Epidermal melanocyte (primary cell): ENCODE measurements around the gene MTG1.

Experiments
- DNase-seq: peaks from one replicate; pipeline ENCODE4 v3.0.0; 2011; ENCODE audit warnings: low spot score; ENCODE audit not compliant: insufficient read length

The MTG1 gene

DNA sequence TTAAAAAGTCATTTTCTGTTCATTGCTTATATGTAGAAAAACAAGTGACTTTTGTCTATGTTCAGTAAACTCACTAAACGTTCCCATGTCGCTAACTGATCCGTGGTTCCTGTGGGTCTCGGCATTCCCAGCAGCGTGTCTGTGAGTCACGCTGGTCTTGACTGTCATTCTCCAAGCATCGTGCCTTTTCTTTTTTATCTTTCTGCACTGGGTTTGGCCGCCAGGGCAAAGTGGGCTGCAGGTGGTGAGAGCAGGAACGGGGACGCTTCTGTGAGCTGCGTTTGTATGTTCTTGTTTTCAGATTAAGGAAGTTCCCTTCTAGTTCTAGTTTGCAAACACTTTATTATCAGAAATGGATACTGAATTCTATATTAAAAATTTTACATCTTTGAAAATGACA, 53.0 kb downstream of the MTG1 start:
- no peak for DNase-seq

DNA sequence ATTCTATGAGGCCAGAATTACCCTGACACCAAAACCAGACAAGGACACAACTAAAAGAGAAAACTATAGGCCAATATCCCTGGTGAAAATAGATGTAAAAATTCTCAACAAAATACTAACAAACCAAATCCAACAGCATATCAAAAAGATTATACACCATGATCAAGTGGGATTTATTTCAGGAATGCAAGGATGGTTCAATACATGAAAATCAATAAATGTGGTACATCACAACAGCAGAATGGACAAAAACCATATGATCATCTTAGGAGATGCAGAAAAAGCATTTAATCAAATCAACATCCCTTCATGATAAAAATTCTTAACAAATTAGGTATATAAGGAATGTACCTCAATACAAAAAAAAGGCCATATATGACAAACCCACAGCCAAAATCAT, 54.2 kb downstream of the MTG1 start:
- no peak for DNase-seq

DNA sequence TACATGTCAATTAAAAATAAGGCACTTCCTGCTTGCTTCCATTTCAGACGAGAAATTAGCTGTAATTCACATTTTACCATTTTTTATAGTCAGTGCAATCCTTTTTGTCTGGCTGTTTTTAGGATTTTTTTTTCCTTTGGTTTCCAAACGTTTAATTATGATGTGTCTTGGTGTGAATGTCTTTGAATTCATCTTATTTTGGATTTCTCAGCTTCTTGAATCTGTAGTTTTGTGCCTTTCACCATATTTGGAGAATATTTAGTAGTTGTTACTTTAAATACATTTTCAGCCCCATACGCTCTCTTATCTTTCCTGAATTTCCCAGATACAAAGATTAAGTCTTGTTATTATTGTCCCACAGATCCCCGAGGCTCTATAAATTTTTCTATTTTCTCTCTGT, 57.4 kb downstream of the MTG1 start:
- no peak for DNase-seq

DNA sequence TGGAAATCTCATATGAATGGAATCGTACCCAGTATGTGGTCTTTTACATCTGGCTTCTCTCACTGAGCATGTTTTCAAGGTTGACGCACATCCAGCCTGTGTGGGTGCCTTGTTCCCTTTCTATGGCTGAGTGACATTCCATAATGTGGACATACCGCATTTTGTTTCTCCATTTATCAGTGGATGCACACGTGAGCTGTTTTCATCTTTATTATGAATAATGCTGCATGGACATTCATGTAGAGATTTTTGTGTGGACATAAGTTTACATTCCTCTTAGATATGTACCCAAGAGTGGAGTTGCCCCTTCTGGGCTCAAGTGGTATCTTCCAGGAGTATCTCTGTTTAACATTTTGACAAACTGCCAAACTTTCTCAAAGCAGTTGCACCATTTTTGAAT, 58.5 kb downstream of the MTG1 start:
- no peak for DNase-seq

DNA sequence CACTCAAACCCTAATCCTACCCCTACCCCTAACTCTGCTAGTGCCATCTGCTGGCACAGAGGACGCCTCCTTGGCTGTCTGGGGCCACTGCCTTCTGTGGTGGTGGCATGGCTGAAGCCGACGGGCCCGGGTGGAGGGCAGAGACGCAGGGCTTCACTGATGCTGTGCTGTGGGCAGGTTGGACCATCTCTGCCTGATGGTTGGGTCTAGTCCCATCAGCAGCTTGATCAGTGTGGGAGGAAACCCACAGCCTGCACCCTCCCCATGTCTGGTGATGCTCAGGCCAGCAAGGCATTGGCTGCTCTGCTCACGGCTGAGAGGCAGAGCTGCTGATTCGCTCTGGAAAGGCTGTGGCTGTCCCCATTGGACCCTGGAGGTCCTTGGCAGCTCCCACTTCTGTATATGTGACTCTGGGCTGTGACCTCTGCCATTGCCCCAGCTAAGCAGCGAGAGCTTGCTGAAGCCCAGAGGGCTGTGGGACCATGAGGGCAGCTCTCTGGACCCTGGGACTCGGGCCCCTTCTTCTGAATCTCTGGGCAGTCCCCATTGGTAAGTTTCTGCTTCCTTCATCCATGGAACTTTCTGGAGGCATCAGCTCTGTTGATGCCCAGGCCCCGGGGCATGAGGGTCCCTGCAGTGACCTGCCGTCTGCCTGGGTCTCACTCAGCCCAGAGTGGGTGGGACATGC, 59.7 kb downstream of the MTG1 start, which contains the start of gene SCART1:
Gene SCART1 (plus strand): TSS at position 430 of the 688 bp plus-strand sequence. CDS start 53 bp downstream, at position 483.
- no peak for DNase-seq

DNA sequence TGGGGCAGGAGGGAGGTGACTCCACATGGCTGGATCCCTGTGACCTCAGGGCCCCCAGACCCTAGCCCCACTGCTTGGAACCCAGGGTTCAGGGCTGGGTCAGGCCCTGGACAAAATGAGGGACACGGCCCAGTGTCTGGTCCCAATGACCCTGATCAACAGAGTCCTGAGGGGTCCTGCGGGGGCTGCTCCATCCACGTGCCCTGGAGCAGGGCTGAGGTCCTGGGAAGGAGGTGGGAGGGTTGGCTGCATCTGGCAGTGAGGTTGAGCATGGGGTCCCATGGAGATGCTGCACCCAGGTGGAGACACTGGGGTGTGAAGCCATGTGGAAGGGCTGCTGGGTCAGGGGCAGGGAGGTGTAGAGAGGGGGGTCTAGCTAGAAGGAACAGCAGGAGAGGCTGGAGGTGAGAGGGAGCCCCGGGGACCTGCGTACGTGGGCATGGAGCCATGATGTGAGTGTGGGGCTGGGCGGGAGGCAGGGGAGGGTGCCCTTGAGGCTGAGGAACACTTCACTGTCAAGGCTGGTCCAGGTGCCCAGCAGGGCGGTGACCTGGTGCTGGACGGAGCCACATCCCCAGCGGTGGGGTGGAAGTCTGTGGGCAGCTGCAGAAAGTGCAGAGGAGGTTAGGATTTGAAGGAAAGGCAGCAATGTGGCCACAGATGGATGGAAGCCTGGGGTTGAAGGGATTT, 60.4 kb downstream of the MTG1 start:
- no peak for DNase-seq

DNA sequence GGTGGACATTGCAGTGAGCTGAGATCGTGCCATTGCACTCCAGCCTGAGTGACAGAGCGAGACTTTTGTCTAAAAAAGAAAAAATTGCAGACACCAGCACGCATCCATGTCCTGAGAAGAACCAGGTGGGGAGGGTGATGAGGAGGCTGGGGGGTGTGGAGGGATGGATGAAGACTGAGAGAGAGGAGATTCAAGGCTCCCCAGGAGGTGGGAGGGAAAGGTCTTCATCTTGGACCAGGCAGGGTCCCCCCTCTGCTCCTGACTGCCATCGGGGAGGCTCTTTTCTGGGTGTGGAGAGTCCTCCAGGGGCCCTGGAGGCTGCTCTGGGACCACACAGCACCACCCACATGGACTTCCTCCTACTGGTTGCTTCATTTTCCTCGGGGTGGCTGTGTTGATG, 61.2 kb downstream of the MTG1 start:
- no peak for DNase-seq

DNA sequence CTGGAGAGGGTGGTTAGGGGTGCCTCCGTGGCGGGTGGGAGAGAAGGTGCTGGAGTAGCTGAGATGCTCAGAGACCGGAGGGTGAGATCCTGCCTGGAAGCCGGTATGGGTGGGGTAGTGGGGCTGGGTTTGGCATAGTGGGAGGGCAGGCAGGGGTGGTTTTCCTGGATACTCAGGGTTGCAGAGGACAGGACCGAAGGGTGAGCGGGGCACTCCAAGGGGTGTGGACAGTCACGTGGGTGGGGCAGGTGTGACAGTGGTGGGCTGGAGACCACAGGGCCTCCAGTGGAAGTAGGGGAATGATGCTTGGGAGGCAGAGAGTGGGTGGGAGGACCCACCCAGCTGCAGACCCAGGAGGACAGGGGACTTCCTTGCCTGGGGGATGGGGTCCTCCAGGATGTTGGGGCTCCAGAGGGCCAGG, 61.7 kb downstream of the MTG1 start:
- DNase-seq, result no peak

DNA sequence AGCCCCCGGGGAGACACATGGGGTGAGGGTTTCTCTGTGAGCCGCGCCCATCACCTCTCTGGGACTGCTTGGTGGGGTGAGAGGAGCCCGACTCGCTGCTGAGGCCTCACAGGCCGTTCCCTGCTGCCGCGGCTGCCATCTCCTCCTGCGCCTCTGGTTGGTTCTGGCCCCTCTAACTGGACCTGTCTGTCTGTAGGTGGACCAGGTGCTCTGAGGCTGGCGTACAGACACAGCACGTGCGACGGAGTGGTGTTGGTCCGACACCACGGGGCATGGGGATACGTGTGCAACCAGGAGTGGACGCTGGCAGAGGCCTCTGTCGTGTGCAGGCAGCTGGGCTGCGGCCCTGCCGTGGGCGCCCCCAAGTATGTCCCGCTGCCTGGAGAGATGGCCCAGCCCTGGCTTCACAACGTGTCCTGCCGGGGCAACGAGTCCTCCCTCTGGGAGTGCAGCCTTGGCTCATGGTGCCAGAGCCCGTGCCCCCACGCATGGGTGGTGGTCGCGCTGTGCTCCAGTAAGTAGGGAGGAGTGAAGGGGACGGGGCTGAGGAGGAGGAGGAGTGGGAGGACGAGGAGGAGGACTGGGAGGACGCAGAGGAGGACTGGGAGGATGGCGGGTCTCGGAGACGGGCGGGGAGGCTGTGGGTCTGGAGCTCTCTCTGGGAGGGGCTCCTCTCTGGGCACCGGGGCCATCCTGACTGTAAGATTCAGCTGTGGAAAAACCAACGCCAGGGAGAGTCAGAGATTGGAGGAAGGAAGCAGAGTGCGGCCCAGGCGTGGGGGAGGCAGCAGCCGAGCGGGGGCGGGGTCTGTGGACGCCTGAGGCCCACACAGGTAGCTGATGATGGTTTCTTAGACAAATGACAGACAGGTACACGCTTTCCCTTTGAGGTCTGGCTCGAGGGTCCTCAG, 62.3 kb downstream of the MTG1 start:
- DNase-seq, result no peak

DNA sequence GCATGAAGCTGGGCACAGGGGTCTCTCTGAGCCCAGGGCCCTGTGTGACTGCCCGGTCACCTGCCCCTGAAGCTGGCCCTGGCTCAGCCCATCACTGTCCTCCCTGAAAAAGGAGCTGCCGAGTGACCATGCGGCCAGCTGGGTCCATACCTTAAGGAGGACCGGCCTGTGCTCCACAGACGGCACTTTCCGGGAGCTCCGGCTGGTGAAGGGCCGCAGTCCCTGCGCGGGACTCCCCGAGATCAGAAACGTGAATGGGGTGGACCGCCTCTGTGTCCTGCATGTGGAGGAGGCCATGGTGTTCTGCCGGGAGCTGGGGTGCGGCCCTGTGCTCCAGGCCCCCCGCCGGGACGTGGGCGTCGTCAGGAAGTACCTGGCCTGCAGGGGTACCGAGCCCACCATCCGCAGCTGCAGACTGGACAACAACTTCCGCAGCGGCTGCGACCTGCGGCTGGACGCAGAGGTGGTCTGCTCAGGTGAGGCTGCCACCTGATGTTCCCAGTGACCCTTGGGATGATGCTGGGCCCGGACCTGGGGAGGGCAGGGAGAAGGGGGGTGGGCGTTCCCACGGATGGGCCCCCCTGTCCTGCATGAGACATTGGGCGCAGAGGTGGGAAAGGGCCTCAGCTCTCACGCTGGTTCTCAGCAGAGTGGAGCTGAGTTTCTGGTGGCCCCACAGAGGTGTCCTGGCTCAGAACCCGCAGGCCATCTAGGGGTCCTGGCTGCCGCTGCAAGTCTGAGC, 63.3 kb downstream of the MTG1 start:
- DNase-seq, result no peak

DNA sequence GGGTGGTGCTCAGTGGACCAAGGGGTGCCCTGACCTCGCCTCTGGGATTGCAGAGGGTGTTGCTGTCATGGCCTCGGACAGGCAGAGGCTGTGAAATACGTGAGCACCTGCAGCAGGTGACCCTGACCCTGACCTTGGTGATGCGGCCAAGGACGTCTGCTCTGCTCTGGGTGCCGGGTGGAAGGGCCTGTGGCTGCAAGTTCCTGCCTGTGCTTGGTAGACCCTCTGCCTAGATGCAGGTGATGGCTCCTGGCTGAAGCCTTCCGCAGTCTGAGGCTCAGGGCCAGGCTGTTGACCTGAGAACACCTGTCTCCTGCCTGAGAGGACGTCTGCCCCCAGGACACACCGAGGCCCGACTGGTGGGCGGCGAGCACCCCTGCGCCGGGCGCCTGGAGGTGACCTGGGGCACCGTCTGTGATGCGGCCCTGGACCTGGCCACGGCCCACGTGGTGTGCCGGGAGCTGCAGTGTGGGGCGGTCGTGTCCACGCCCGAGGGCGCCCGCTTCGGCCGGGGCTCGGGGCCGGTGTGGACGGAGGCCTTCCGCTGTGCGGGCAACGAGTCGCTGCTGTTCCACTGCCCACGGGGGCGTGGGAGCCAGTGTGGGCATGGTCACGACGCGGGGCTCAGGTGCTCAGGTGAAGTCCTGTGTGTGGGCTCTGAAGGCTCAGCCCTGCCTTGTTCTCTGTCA, 64.2 kb downstream of the MTG1 start:
- DNase-seq, result no peak

DNA sequence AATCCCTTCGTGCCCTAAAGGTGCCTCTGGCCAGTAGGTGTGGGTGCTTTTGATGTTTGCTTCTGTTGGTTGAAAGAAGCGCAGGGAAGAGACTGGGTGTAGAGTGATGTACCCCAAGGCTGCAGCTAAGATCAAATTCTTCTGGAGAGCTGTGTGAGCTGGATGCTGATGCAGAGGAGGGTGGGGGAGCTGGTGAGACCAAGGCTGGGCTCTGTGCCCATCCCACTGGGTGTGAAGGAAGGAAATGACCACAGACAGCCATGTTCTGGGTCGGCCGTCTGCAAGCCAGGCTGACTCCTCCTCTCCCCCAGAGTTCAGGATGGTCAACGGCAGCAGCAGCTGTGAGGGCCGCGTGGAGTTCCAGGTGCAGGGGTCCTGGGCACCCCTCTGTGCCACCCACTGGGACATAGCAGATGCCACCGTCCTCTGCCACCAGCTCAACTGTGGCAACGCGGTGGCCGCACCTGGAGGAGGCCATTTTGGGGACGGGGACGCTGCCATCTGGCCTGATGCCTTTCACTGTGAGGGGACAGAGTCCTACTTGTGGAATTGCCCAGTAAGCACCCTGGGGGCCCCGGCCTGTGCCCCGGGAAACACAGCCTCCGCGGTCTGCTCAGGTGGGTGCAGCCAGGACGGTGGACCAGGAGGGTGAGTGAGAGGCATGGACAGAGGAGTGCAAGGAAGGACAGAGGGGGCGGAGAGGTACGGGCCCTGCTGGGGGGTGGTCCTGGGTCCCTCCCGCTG, 64.9 kb downstream of the MTG1 start:
- no peak for DNase-seq

DNA sequence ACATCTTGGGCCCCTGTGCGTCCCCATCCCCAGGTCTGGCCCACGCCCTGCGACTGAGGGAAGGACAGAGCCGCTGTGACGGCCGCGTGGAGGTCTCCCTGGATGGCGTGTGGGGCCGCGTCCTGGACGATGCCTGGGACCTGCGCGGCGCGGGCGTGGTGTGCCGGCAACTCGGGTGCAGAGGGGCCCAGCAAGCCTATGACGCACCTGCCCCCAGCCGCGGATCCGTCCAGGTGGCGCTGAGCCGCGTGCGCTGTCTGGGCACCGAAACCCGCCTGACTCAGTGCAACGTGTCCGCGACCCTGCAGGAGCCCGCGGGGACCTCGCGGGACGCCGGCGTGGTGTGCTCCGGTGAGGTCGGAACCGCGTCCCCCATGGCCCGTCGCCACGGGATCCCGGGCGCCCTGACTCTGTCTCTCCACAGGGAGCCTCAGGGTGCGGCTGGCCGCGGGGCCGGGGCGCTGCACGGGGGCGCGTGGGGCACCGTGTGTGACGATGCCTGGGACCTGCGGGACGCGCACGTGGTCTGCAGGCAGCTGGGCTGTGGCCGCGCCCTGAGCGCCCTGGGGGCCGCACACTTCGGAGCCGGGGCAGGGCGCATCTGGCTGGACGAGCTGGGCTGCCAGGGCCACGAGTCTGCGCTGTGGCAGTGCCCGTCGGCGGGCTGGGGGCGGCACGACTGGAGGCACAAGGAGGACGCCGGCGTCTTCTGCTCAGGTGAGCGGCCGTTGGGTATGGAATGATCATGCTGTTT, 65.7 kb downstream of the MTG1 start:
- DNase-seq, result no peak

DNA sequence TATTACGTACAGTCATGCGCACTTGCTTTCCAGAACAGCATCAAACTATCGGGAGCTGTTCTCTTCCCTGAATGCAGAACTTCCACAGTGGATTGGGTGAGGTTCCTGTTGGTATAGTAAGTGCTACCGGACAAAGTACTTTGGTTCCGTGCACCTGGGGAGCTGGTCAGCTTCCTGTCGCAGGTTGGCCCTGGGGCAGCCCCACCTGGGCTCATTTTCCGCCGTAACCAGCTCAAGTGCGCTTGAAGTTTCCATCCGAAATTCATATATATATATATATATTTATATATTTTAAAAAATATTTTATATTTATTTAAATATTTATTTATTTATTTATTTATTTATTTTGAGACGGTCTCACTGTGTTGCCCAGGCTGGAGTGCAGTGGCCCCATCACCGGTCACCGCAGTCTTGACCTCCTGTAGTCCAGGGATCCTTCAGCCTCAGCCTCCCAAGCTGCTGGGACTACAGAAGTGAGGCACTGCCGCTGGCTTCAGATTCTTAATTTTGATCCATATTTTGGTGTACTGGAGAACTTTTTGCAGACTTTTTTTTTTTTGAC, 66.3 kb downstream of the MTG1 start:
- no peak for DNase-seq

DNA sequence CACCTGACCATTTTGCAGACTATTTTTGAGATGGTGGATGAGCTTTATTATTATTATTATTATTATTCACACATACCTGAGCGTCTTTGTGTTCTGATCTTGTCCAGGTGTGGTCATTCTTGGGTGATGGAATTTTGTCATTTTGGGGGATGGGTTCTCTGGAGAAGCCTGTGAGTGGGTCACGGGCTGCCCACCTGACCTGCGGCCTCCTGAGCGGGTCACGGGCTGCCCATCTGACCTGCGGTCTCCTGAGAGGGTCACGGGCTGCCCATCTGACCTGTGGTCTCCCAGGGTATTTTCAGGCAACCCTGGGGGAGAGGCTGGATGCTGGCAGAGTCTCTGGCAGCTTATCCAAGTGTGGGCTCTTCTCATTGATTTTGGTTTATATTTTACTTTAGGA, 67.1 kb downstream of the MTG1 start:
- no peak for DNase-seq

DNA sequence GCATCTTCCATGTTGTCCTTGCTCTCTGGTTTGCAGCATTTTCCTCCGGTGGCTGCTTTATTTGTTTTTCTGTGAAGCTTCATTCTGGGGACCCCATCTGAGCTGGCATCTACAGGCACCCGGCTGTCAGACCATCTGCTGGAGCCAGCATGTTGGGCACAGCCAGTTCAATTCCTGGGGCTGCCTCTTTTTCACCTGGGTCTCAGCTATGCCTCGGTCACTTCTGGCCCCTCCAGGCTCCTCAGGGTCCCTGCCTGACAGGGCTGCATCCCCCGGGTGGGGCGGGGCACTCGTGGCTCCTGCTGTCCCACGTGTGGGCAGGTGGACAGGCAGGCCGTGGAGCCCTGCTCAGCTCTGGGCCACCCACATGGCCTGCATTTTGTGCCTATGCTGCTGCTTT, 67.9 kb downstream of the MTG1 start:
- no peak for DNase-seq

DNA sequence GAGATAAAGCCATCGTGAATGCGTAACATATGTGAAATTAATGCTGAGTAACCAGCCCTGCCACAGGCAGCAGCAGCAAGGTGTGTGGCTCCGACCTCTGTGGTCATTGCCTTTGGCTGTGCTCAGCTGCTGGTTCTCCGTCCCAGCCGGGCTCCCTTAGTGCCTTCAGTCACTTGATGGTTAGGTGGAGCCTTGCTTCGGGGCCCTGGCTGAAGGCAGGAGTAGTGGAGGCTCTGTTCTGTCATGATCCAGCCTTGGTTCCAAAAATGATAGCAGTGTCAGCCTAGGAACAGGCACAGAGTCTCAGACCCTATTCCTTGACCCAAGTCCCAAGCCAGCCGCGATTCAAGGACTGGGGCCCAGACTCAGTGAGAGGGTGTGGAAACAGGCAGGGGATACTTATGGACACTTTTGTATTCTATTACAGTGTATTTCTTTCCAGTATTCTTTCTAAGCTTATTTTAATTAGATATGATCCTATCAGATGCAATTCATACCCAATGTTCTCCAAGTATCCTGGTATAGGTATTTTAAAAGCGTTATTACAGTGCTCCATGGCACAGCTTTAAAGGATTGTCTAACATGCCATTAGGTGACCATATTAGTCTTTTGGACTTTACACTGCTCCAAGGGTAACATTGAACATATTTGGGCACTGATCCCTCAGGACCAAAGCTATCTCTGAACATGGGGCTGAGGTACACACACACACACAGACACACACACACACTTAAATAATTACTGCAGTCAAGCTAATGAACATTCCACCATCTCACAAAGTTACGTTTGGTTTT, 68.8 kb downstream of the MTG1 start:
- DNase-seq, result no peak

DNA sequence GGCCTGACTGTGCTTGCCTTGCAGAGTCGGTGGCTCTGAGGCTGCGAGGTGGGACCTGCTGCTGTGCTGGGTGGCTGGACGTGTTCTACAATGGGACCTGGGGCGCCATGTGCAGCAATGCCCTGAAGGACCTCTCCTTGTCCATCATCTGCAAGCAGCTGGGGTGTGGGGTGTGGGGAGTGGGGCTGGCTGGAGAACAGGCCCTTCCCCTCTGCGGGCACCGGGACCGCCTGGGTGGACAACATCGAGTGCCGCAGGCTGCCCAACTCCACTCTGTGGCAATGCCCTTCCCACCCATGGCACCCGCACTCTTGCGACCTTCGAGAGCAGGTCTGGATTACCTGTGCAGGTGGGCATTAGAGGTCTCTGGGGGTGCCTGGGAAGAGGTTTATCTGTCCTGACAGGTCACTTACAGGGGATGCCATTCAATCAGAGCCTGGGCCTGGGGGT, 70.7 kb downstream of the MTG1 start:
- DNase-seq, result no peak
